HEK293 (cell line): Measurements from ENCODE around the gene TMEM61.

Source experiments
- CTCF ChIA-PET: fragments of 350-600 bp; formaldehyde crosslinking; extraction: SDS; loops from one replicate; lab custom pipeline; 2021; ENCODE audit warnings: antibody characterized with exemption; lab: Yijun Ruan, JAX
- POLR2A ChIA-PET: fragments of 300-600 bp; formaldehyde crosslinking; extraction: SDS; loops from one replicate; lab custom pipeline; 2020; ENCODE audit warnings: antibody characterized with exemption, inconsistent platforms; lab: Yijun Ruan, JAX
- H3K27ac ChIP-seq: fragments of 200-500 bp; sonication (Bioruptor generic); 2 replicates; pipeline ENCODE4 v1.5.1; 2014; ENCODE audit warnings: low read depth, low read length, control low read depth, inconsistent platforms; ENCODE audit errors: extremely low read depth
- H3K36me3 ChIP-seq, 2 experiments: fragments of 200-500 bp in 1 of 2; sonication (Bioruptor generic) in 1 of 2; 1 replicate in 1 of 2; 2 replicates in 1 of 2; pipeline ENCODE4 v1.5.1; 2014 to 2017; ENCODE audit warnings: inconsistent platforms in 2 of 2, low read length in 2 of 2; ENCODE audit not compliant: control insufficient read depth in 2 of 2, insufficient read depth in 1 of 2
- H3K4me1 ChIP-seq: fragments of 200-500 bp; sonication (Bioruptor generic); 2 replicates; pipeline ENCODE4 v1.5.1; 2014; ENCODE audit warnings: mild to moderate bottlenecking, low read length, inconsistent platforms; ENCODE audit not compliant: control insufficient read depth, insufficient read depth
- H3K4me3 ChIP-seq: 2 replicates; pipeline ENCODE4 v1.5.1; 2011; ENCODE audit warnings: low read depth, mild to moderate bottlenecking, control low read depth, low read length, moderate library complexity
- H3K9me3 ChIP-seq: fragments of 200-500 bp; sonication (Bioruptor generic); 2 replicates; pipeline ENCODE4 v1.5.1; 2014; ENCODE audit warnings: low read depth, low read length, inconsistent platforms; ENCODE audit not compliant: control insufficient read depth, insufficient read depth
- GLI2 ChIP-seq: fragments of 450-650 bp; formaldehyde crosslinking; IDR thresholded peaks from 2 replicates; pipeline ENCODE4; 2017; ENCODE audit warnings: missing biosample characterization, missing genetic modification characterization, low read depth, borderline replicate concordance
- KLF1 ChIP-seq: fragments of 450-650 bp; formaldehyde crosslinking; IDR thresholded peaks from 2 replicates; pipeline ENCODE4 v1.5.1; 2016; ENCODE audit warnings: missing biosample characterization, missing genetic modification characterization
- OVOL3 ChIP-seq: fragments of 450-650 bp; formaldehyde crosslinking; IDR thresholded peaks from 2 replicates; pipeline ENCODE4 v1.5.1; 2016; ENCODE audit warnings: missing biosample characterization, missing genetic modification characterization
- SALL2 ChIP-seq: fragments of 450-650 bp; formaldehyde crosslinking; IDR thresholded peaks from 2 replicates; pipeline ENCODE4 v1.5.0; 2017; ENCODE audit warnings: missing biosample characterization, mild to moderate bottlenecking, missing genetic modification characterization, borderline replicate concordance
- SP3 ChIP-seq: fragments of 450-650 bp; formaldehyde crosslinking; IDR thresholded peaks from 2 replicates; pipeline ENCODE4 v1.5.1; 2016; ENCODE audit warnings: missing biosample characterization, missing genetic modification characterization
- SP7 ChIP-seq: fragments of 450-650 bp; formaldehyde crosslinking; IDR thresholded peaks from 2 replicates; pipeline ENCODE4 v1.5.1; 2016; ENCODE audit warnings: missing biosample characterization, missing genetic modification characterization
- TRIM28 ChIP-seq: IDR thresholded peaks from 2 replicates; pipeline ENCODE4 v1.6.1; 2011; ENCODE audit warnings: low read length, control low read depth, borderline replicate concordance
- ZFHX2 ChIP-seq: fragments of 450-650 bp; formaldehyde crosslinking; conservative IDR thresholded peaks from 2 replicates; pipeline ENCODE4 v1.5.1; 2016; ENCODE audit warnings: missing biosample characterization, missing genetic modification characterization
- ZNF148 ChIP-seq: fragments of 450-650 bp; formaldehyde crosslinking; IDR thresholded peaks from 2 replicates; pipeline ENCODE4 v1.5.0; 2017; ENCODE audit warnings: missing biosample characterization, missing genetic modification characterization, borderline replicate concordance
- ZNF211 ChIP-seq: fragments of 450-650 bp; formaldehyde crosslinking; IDR thresholded peaks from 2 replicates; pipeline ENCODE4 v1.5.1; 2016; ENCODE audit warnings: low read depth, missing biosample characterization, missing genetic modification characterization
- ZNF292 ChIP-seq: fragments of 450-650 bp; formaldehyde crosslinking; IDR thresholded peaks from 2 replicates; pipeline ENCODE4 v1.5.1; 2016; ENCODE audit warnings: low read depth, missing biosample characterization, missing genetic modification characterization, borderline replicate concordance
- ZNF350 ChIP-seq: fragments of 450-650 bp; formaldehyde crosslinking; IDR thresholded peaks from 2 replicates; pipeline ENCODE4 v1.5.0; 2017; ENCODE audit warnings: missing biosample characterization, mild to moderate bottlenecking, missing genetic modification characterization
- ZNF37A ChIP-seq: fragments of 450-650 bp; IDR thresholded peaks from 2 replicates; pipeline ENCODE4 v1.5.1; 2018; ENCODE audit warnings: missing biosample characterization, missing genetic modification characterization
- TF ChIP-seq, protein P1 (sequence below): fragments of 450-650 bp; IDR thresholded peaks from 2 replicates; pipeline ENCODE4 v1.5.1; 2018; ENCODE audit warnings: missing biosample characterization, missing genetic modification characterization

Gene TMEM61

GRCh38 chr1:55038974-55039341 is 58.5 kb downstream of the TMEM61 start:
- H3K4me1 ChIP-seq = no peaks in the 10 kb centered on the region
- no peak for TF ChIP-seq SP3 (tag by site-specific recombination)
- no peak for TF ChIP-seq ZNF292 (tag by site-specific recombination)
- TF ChIP-seq ZFHX2 (tag by site-specific recombination) = 0 out of 2 replicates have a peak, but pooled peaks have one; percentile 10
- TF ChIP-seq, all 188 proteins: peak for 1
- Histone ChIP-seq H3K9me3 (no peaks in the 10 kb centered on the region), H3K36me3 (no peaks in the 10 kb centered on the region), H3K4me3 (no peak overlapping the region), H3K27ac (no peak overlapping the region)
- POLR2A ChIA-PET = no interaction called here
- CTCF ChIA-PET = interaction anchor here (0.6 kb wide), 1 partner anchor 1898 kb away, joined by 5 read pairs; no protein-coding TSS in a partner anchor

DNA sequence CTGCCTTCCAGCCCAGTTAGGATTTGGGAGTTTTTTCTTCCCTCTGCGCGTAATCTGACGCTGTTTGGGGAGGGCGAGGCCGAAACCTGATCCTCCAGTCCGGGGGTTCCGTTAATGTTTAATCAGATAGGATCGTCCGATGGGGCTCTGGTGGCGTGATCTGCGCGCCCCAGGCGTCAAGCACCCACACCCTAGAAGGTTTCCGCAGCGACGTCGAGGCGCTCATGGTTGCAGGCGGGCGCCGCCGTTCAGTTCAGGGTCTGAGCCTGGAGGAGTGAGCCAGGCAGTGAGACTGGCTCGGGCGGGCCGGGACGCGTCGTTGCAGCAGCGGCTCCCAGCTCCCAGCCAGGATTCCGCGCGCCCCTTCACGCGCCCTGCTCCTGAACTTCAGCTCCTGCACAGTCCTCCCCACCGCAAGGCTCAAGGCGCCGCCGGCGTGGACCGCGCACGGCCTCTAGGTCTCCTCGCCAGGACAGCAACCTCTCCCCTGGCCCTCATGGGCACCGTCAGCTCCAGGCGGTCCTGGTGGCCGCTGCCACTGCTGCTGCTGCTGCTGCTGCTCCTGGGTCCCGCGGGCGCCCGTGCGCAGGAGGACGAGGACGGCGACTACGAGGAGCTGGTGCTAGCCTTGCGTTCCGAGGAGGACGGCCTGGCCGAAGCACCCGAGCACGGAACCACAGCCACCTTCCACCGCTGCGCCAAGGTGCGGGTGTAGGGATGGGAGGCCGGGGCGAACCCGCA is 59.1 kb downstream of the TMEM61 start, which contains the start of gene PCSK9:
Gene PCSK9 (plus strand): TSS at position 207 of the 741 bp plus-strand sequence. CDS start 290 bp downstream, at position 497.
- H3K36me3 ChIP-seq = no peaks in the 10 kb centered on the region
- H3K9me3 ChIP-seq = no peaks in the 10 kb centered on the region
- POLR2A ChIA-PET = interaction anchor here (0.5 kb wide), 1 partner anchor 43 kb away, joined by 4 read pairs; no protein-coding TSS in a partner anchor
- CTCF ChIA-PET = no interaction called here
- TF ChIP-seq KLF1 (tag by site-specific recombination) (peak; percentile 55), OVOL3 (tag by site-specific recombination) (no peak)
- peak within 1 kb of the TSS; percentile 16 for H3K4me3 ChIP-seq
- no peaks in the 10 kb centered on the region for H3K4me1 ChIP-seq
- no peak within 1 kb of the TSS for H3K27ac ChIP-seq

- Histone ChIP-seq H3K4me1 (no peaks in the 10 kb centered on the region), H3K9me3 (no peaks in the 10 kb centered on the region), H3K36me3 (no peaks in the 10 kb centered on the region), H3K27ac (no peak overlapping the region), H3K4me3 (no peak overlapping the region; the same call in 1 of the 2 replicates)
- TF ChIP-seq ZNF148 (tag by site-specific recombination) = no peak
- TF ChIP-seq GLI2 = no peak
- no peak for TF ChIP-seq SP7
- TF ChIP-seq SALL2 (tag by site-specific recombination) = no peak
- TF ChIP-seq TRIM28 = no peak
- ChIA-PET POLR2A (interaction anchor here (0.5 kb wide), 1 partner anchor 44 kb away, joined by 4 read pairs; no protein-coding TSS in a partner anchor), CTCF (interaction anchor here (0.6 to 1.3 kb wide), 2 partner anchors 18 to 95 kb away, joined by 3 to 7 read pairs; no protein-coding TSS in a partner anchor)
Observed at GRCh38 chr1:55040083-55040932, 59.9 kb downstream of the TMEM61 start.

GRCh38 chr1:55040933-55041494 is 60.6 kb downstream of the TMEM61 start:
- H3K27ac ChIP-seq = no peak overlapping the region
- POLR2A ChIA-PET = no interaction called here
- no peaks in the 10 kb centered on the region for H3K9me3 ChIP-seq
- CTCF ChIA-PET = interaction anchor here (0.6 to 1.3 kb wide), 3 partner anchors 19 to 100 kb away, joined by 3 to 7 read pairs (median 3); no protein-coding TSS in a partner anchor
- H3K4me3 ChIP-seq = no peak overlapping the region
- no peaks in the 10 kb centered on the region for H3K36me3 ChIP-seq
- H3K4me1 ChIP-seq = no peaks in the 10 kb centered on the region
- TF ChIP-seq, protein P1, sequence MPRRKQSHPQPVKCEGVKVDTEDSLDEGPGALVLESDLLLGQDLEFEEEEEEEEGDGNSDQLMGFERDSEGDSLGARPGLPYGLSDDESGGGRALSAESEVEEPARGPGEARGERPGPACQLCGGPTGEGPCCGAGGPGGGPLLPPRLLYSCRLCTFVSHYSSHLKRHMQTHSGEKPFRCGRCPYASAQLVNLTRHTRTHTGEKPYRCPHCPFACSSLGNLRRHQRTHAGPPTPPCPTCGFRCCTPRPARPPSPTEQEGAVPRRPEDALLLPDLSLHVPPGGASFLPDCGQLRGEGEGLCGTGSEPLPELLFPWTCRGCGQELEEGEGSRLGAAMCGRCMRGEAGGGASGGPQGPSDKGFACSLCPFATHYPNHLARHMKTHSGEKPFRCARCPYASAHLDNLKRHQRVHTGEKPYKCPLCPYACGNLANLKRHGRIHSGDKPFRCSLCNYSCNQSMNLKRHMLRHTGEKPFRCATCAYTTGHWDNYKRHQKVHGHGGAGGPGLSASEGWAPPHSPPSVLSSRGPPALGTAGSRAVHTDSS (tag by site-specific recombination) = no peak
- no peak for TF ChIP-seq ZNF350 (tag by site-specific recombination)
- no peak for TF ChIP-seq ZNF211
- no peak for TF ChIP-seq ZNF37A (tag by site-specific recombination)
